Duodenal mucosa (tissue), 2 donors: Measurements from ENCODE around the gene RAB3IL1.

ENCODE experiments used
- H3K27ac ChIP-seq: one replicate; pipeline ENCODE4 v1.7.0; 2013; ENCODE audit warnings: low read depth, low read length
- H3K27me3 ChIP-seq, 2 donors: one replicate each; pipeline ENCODE4 v1.7.0; 2013; ENCODE audit warnings: low read length in 2 of 2, control low read depth in 1 of 2; ENCODE audit not compliant: insufficient read depth in 2 of 2, control insufficient read depth in 1 of 2
- H3K36me3 ChIP-seq, 2 donors: one replicate each; pipeline ENCODE4 v1.7.0; 2013; ENCODE audit warnings: low read length in 2 of 2, control low read depth in 1 of 2; ENCODE audit not compliant: insufficient read depth in 2 of 2, control insufficient read depth in 1 of 2
- H3K4me1 ChIP-seq, 2 donors: one replicate each; pipeline ENCODE4 v1.7.0; 2013; ENCODE audit warnings: low read length in 2 of 2, control low read depth in 1 of 2; ENCODE audit not compliant: insufficient read depth in 2 of 2, control insufficient read depth in 1 of 2
- H3K4me3 ChIP-seq, 2 donors: one replicate each; pipeline ENCODE4 v1.7.0; 2013; ENCODE audit warnings: low read length in 2 of 2, low read depth in 1 of 2
- H3K9ac ChIP-seq, 2 donors: one replicate each; pipeline ENCODE4 v1.7.0; 2013; ENCODE audit warnings: low read length in 2 of 2, low read depth in 1 of 2
- H3K9me3 ChIP-seq, 2 donors: one replicate each; pipeline ENCODE4 v1.7.0; 2013; ENCODE audit warnings: low read length in 2 of 2, control low read depth in 1 of 2; ENCODE audit not compliant: control insufficient read depth in 1 of 2

Gene RAB3IL1

DNA sequence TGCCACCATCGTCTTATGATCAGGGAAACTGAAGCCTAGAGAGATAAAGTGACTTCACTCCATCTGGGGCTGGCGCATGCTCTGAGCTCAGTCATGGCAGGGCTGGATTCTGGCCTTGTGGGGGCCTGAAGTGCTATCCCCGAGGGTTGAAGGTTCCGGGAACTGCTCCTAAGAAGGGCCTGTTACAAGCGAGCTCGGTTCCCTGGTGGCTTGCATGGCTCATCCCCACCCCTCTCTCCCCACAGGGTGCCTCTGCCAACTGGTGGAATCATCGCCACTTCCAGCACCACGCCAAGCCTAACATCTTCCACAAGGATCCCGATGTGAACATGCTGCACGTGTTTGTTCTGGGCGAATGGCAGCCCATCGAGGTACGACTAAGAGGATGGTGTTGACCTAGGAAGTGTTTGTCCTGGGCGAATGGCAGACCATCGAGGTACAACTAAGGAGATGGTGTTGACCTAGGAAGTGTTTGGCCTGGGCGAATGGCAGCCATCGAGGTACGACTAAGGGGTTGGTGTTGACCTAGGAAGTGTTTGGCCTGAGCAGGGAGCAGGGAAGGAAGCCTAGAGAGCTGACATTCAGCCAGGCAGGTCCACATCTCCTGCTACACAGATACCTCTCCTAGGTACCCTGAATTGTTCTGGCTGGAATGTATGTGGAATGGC lies 69.3 kb downstream of the RAB3IL1 start:
- no peak overlapping the region for H3K4me3 ChIP-seq
- H3K4me1 ChIP-seq = peaks cover 7 to 14% of the 10 kb centered on the region in 2 donors
- H3K9me3 ChIP-seq = no peaks in the 10 kb centered on the region
- no peak overlapping the region for H3K9ac ChIP-seq
- H3K27ac ChIP-seq = no peak overlapping the region
- H3K36me3 ChIP-seq = peaks cover 0 to 37% of the 10 kb centered on the region in 2 donors
- no peaks in the 10 kb centered on the region for H3K27me3 ChIP-seq
